Stimulated activated naive CD8-positive, alpha-beta T cell treated with anti-CD3 and anti-CD28 coated beads, Interleukin-15, Interleukin-2, amounts not matched to agents 100 U/mL and 50 U/mL, for 24 hours (primary cell): ENCODE data around the gene RNF144A.
"Not testable (repeated sequence)": the region's sequence is repeated elsewhere in the genome, so short reads cannot be mapped to it uniquely, and the experiment has no call there.

Experiments
- ATAC-seq: fragments of 150-1000 bp; cut with Tn5 transposase; one replicate; pipeline ENCODE4 v1.10.0; 2021
- DNase-seq: peaks from one replicate; pipeline ENCODE4 v3.0.0; 2021

The RNF144A gene

GRCh38 chr2:6972067-6972710 lies 55.0 kb downstream of the RNF144A start:
- DNase-seq (no peak), ATAC-seq (no peak)

- ATAC-seq (no peak), DNase-seq (no peak)
Observed at GRCh38 chr2:6973895-6974545, 56.8 kb downstream of the RNF144A start.

- ATAC-seq (peak; percentile 23), DNase-seq (no peak)
Observed at GRCh38 chr2:6975988-6976387, 58.8 kb downstream of the RNF144A start.

GRCh38 chr2:6977113-6977741 lies 60.0 kb downstream of the RNF144A start:
- DNase-seq (no peak), ATAC-seq (no peak)

- ATAC-seq: no peak
- no peak for DNase-seq
Observed at GRCh38 chr2:6977786-6978185, 60.6 kb downstream of the RNF144A start.

GRCh38 chr2:6978991-6979390 lies 61.8 kb downstream of the RNF144A start:
- DNase-seq: no peak
- no peak for ATAC-seq

GRCh38 chr2:6982449-6982848 lies 65.2 kb downstream of the RNF144A start:
- ATAC-seq (no peak), DNase-seq (no peak)

- ATAC-seq (no peak), DNase-seq (no peak)
Observed at GRCh38 chr2:6982934-6983589, 65.8 kb downstream of the RNF144A start.

- ATAC-seq (no peak), DNase-seq (no peak)
Observed at GRCh38 chr2:6986301-6986911, 69.2 kb downstream of the RNF144A start.

GRCh38 chr2:6986912-6987361 lies 69.7 kb downstream of the RNF144A start:
- DNase-seq (no peak), ATAC-seq (no peak)

- ATAC-seq (no peak), DNase-seq (no peak)
Observed at GRCh38 chr2:6990871-6991270, 73.7 kb downstream of the RNF144A start.

- DNase-seq: no peak
- ATAC-seq: no peak
Observed at GRCh38 chr2:6992794-6993228, 75.6 kb downstream of the RNF144A start.

GRCh38 chr2:6993229-6993640 lies 76.0 kb downstream of the RNF144A start:
- DNase-seq (no peak), ATAC-seq (no peak)

- DNase-seq: no peak
- ATAC-seq: no peak
Observed at GRCh38 chr2:6993936-6994335, 76.7 kb downstream of the RNF144A start.

GRCh38 chr2:6994536-6995128 lies 77.4 kb downstream of the RNF144A start:
- no peak for DNase-seq
- no peak for ATAC-seq

- DNase-seq: no peak
- no peak for ATAC-seq
Observed at GRCh38 chr2:6995391-6996097, 78.3 kb downstream of the RNF144A start.

GRCh38 chr2:6999211-6999877 lies 82.1 kb downstream of the RNF144A start:
- peak; percentile 36 for ATAC-seq
- DNase-seq: no peak

GRCh38 chr2:7001395-7001794 lies 84.2 kb downstream of the RNF144A start:
- ATAC-seq, DNase-seq: not testable (repeated sequence)

- no peak for ATAC-seq
- no peak for DNase-seq
Observed at GRCh38 chr2:7003895-7004294, 86.7 kb downstream of the RNF144A start.

- DNase-seq (no peak), ATAC-seq (no peak)
Observed at GRCh38 chr2:7004636-7005035, 87.4 kb downstream of the RNF144A start.

- DNase-seq: no peak
- no peak for ATAC-seq
Observed at GRCh38 chr2:7007488-7007845, 90.3 kb downstream of the RNF144A start.
